ENCODE measurements around the gene ZMYND10. TPM values are rescaled to one million over a fixed set of nuclear protein-coding genes. Genes with fewer than 3 reads are reported as not detected.
A peak's percentile ranks its signal among the peaks of the same experiment; 100 is the strongest.
"Not testable (repeated sequence)": the region's sequence is repeated elsewhere in the genome, so short reads cannot be mapped to it uniquely, and the experiment has no call there.

The ZMYND10 gene
- total RNA-seq, 1 donor from 2014 or later: 0.39 TPM

DNA sequence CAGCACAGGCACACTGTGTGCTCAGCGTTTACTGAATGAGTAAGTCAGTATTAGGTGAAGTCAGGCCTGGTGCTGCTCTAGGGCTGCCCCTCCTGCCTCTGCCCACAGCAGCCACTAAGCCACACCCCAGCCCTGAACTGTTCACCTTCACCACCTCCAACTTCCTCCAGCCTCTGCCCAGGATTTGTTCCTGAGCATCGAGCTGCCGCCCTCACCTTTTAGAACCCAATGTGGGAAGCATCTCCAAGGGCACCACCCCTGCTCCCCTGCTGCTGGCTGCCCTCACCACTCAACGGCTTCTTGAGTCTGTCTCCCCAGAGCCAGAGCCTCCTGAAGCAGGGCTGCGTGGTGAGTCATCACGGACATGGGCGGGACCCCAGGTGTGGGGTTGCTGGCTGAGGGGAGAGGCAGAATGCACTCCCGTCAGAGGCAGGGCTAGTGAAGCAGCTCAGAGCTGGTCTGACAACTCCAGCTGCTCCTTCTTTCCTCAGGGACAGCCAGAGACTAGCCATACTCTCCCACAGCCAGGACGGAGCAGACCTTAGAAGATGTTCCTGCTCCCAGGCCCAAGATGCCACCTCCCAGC, 28.8 kb downstream of the ZMYND10 start:
- H4K20me1 ChIP-seq (ENCODE audit: insufficient read depth, low read length): peaks cover 58% of the 10 kb centered on the region
- H3K9me3 ChIP-seq (ENCODE audit: insufficient read depth, low read depth, low read length): no peaks in the 10 kb centered on the region
- Mint-ChIP-seq H3K4me3 (ENCODE audit: unreplicated experiment) (no peak overlapping the region), H3K27me3 (ENCODE audit: low read depth, unreplicated experiment) (no peaks in the 10 kb centered on the region), H3K27ac (ENCODE audit: unreplicated experiment) (no peak overlapping the region), H3K36me3 (ENCODE audit: low read depth, unreplicated experiment) (peaks cover 22% of the 10 kb centered on the region), H3K9me3 (ENCODE audit: unreplicated experiment) (no peaks in the 10 kb centered on the region), H3K4me1 (ENCODE audit: low read depth, unreplicated experiment) (peaks cover 16% of the 10 kb centered on the region)
- no peak for FAIRE-seq
- H3K27me3 ChIP-seq (ENCODE audit: insufficient read depth, low read length): no peaks in the 10 kb centered on the region
- peaks cover 40% of the 10 kb centered on the region for H3K79me2 ChIP-seq (ENCODE audit: insufficient read depth, low read length)
- peak; percentile 65 for DNase-seq (ENCODE audit: low read depth)
- H3K4me3 ChIP-seq (ENCODE audit: insufficient read depth, low read depth, low read length): no peak overlapping the region
- H3K4me1 ChIP-seq (ENCODE audit: insufficient read depth, low read length): peaks cover 24% of the 10 kb centered on the region
- H3K27ac ChIP-seq (ENCODE audit: low read depth, low read length): no peak overlapping the region
- peak overlapping the region; percentile 55 for H3K4me2 ChIP-seq (ENCODE audit: low read length)
- H2AFZ ChIP-seq (ENCODE audit: low read depth, low read length): no peak overlapping the region
- peak overlapping the region; percentile 29 for H3K9ac ChIP-seq (ENCODE audit: low read length)
- H3K36me3 ChIP-seq (ENCODE audit: insufficient read depth, low read length): peaks cover 8% of the 10 kb centered on the region
- TF ChIP-seq, protein P1, sequence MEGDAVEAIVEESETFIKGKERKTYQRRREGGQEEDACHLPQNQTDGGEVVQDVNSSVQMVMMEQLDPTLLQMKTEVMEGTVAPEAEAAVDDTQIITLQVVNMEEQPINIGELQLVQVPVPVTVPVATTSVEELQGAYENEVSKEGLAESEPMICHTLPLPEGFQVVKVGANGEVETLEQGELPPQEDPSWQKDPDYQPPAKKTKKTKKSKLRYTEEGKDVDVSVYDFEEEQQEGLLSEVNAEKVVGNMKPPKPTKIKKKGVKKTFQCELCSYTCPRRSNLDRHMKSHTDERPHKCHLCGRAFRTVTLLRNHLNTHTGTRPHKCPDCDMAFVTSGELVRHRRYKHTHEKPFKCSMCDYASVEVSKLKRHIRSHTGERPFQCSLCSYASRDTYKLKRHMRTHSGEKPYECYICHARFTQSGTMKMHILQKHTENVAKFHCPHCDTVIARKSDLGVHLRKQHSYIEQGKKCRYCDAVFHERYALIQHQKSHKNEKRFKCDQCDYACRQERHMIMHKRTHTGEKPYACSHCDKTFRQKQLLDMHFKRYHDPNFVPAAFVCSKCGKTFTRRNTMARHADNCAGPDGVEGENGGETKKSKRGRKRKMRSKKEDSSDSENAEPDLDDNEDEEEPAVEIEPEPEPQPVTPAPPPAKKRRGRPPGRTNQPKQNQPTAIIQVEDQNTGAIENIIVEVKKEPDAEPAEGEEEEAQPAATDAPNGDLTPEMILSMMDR (IDR thresholded peaks at IDR 0.05; ENCODE audit: insufficient read depth, low read depth, low read length): no peak

- FAIRE-seq (no peak), DNase-seq (ENCODE audit: low read depth) (no peak)
- peaks cover 27% of the 10 kb centered on the region for H3K79me2 ChIP-seq (ENCODE audit: insufficient read depth, low read length)
- H3K9me3 Mint-ChIP-seq (ENCODE audit: unreplicated experiment): peaks cover under 1% of the 10 kb centered on the region
- H3K4me1 ChIP-seq (ENCODE audit: insufficient read depth, low read length): peaks cover 14% of the 10 kb centered on the region
- H3K36me3 ChIP-seq (ENCODE audit: insufficient read depth, low read length): peaks cover 8% of the 10 kb centered on the region
- no peak for TF ChIP-seq EZH2 (IDR thresholded peaks at IDR 0.05; ENCODE audit: insufficient read depth, low read length)
- TF ChIP-seq, protein P1 (IDR thresholded peaks at IDR 0.05; ENCODE audit: insufficient read depth, low read depth, low read length): no peak
- no peak overlapping the region for H3K4me3 ChIP-seq (ENCODE audit: insufficient read depth, low read depth, low read length)
- no peak overlapping the region for H3K4me2 ChIP-seq (ENCODE audit: low read length)
- H3K27me3 Mint-ChIP-seq (ENCODE audit: low read depth, unreplicated experiment): no peaks in the 10 kb centered on the region
- H3K9ac ChIP-seq (ENCODE audit: low read length): no peak overlapping the region
- H3K9me3 ChIP-seq (ENCODE audit: insufficient read depth, low read depth, low read length): no peaks in the 10 kb centered on the region
- H3K27ac Mint-ChIP-seq (ENCODE audit: unreplicated experiment): no peak overlapping the region
- peaks cover 19% of the 10 kb centered on the region for H3K36me3 Mint-ChIP-seq (ENCODE audit: low read depth, unreplicated experiment)
- peaks cover 48% of the 10 kb centered on the region for H4K20me1 ChIP-seq (ENCODE audit: insufficient read depth, low read length)
- H3K27me3 ChIP-seq (ENCODE audit: insufficient read depth, low read length): no peaks in the 10 kb centered on the region
- H3K4me1 Mint-ChIP-seq (ENCODE audit: low read depth, unreplicated experiment): peaks cover 11% of the 10 kb centered on the region
- no peak overlapping the region for H2AFZ ChIP-seq (ENCODE audit: low read depth, low read length)
- no peak overlapping the region for H3K4me3 Mint-ChIP-seq (ENCODE audit: unreplicated experiment)
- H3K27ac ChIP-seq (ENCODE audit: low read depth, low read length): no peak overlapping the region
Measured at GRCh38 chr3:50314816-50315215, 30.7 kb downstream of the ZMYND10 start.

DNA sequence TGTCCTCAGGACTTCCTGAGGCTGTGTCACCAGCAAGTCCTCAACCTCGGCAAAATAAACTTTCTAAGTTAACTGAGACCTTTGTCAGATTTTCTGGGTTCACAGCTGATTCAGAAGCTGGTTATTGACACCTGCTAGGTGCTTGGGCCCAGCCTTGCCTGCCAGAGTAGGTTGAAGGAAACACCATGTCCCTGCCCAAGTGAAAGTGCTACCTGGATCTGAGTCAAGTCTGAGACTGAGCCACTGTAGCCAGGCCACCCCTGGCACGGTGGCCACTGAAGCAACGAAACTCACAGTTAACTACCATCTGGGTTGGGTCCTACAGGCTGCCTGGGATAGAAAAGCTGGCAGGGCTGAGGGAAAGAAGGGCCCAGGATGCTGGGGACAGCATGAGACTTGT, 31.2 kb downstream of the ZMYND10 start:
- no peak overlapping the region for H3K4me3 Mint-ChIP-seq (ENCODE audit: unreplicated experiment)
- H3K27ac Mint-ChIP-seq (ENCODE audit: unreplicated experiment): no peak overlapping the region
- no peaks in the 10 kb centered on the region for H3K27me3 Mint-ChIP-seq (ENCODE audit: low read depth, unreplicated experiment)

GRCh38 chr3:50312041-50312440, 33.5 kb downstream of the ZMYND10 start:
- H3K9me3 Mint-ChIP-seq (ENCODE audit: unreplicated experiment); H3K4me3 Mint-ChIP-seq (ENCODE audit: unreplicated experiment); H3K9ac ChIP-seq (ENCODE audit: low read length); H3K4me3 ChIP-seq (ENCODE audit: insufficient read depth, low read depth, low read length); DNase-seq (ENCODE audit: low read depth); H3K4me2 ChIP-seq (ENCODE audit: low read length); H3K4me1 Mint-ChIP-seq (ENCODE audit: low read depth, unreplicated experiment); H3K9me3 ChIP-seq (ENCODE audit: insufficient read depth, low read depth, low read length); H3K27me3 ChIP-seq (ENCODE audit: insufficient read depth, low read length); H3K79me2 ChIP-seq (ENCODE audit: insufficient read depth, low read length); H3K27ac ChIP-seq (ENCODE audit: low read depth, low read length); H3K36me3 ChIP-seq (ENCODE audit: insufficient read depth, low read length); H3K27me3 Mint-ChIP-seq (ENCODE audit: low read depth, unreplicated experiment); H3K27ac Mint-ChIP-seq (ENCODE audit: unreplicated experiment); H3K4me1 ChIP-seq (ENCODE audit: insufficient read depth, low read length); H2AFZ ChIP-seq (ENCODE audit: low read depth, low read length); FAIRE-seq: not testable (repeated sequence)
- peaks cover 14% of the 10 kb centered on the region for H3K36me3 Mint-ChIP-seq (ENCODE audit: low read depth, unreplicated experiment)
- H4K20me1 ChIP-seq (ENCODE audit: insufficient read depth, low read length): peaks cover 22% of the 10 kb centered on the region

More for the DNA sequence above, 31.2 kb downstream of the ZMYND10 start:
- H3K9ac ChIP-seq (ENCODE audit: low read length): no peak overlapping the region
- FAIRE-seq (no peak), DNase-seq (ENCODE audit: low read depth) (no peak)
- H3K9me3 Mint-ChIP-seq (ENCODE audit: unreplicated experiment): peaks cover 1% of the 10 kb centered on the region
- peaks cover 8% of the 10 kb centered on the region for H3K4me1 Mint-ChIP-seq (ENCODE audit: low read depth, unreplicated experiment)
- H3K27ac ChIP-seq (ENCODE audit: low read depth, low read length): no peak overlapping the region
- TF ChIP-seq, protein P1 (IDR thresholded peaks at IDR 0.05; ENCODE audit: insufficient read depth, low read depth, low read length): no peak
- TF ChIP-seq EZH2 (IDR thresholded peaks at IDR 0.05; ENCODE audit: insufficient read depth, low read length): no peak
- peaks cover 21% of the 10 kb centered on the region for H3K36me3 Mint-ChIP-seq (ENCODE audit: low read depth, unreplicated experiment)
- H3K27me3 ChIP-seq (ENCODE audit: insufficient read depth, low read length): no peaks in the 10 kb centered on the region
- H3K9me3 ChIP-seq (ENCODE audit: insufficient read depth, low read depth, low read length): no peaks in the 10 kb centered on the region
- H3K36me3 ChIP-seq (ENCODE audit: insufficient read depth, low read length): peaks cover 8% of the 10 kb centered on the region
- no peak overlapping the region for H2AFZ ChIP-seq (ENCODE audit: low read depth, low read length)
- H3K4me1 ChIP-seq (ENCODE audit: insufficient read depth, low read length): peaks cover 14% of the 10 kb centered on the region
- H4K20me1 ChIP-seq (ENCODE audit: insufficient read depth, low read length): peaks cover 43% of the 10 kb centered on the region
- no peak overlapping the region for H3K4me2 ChIP-seq (ENCODE audit: low read length)
- no peak overlapping the region for H3K4me3 ChIP-seq (ENCODE audit: insufficient read depth, low read depth, low read length)
- H3K79me2 ChIP-seq (ENCODE audit: insufficient read depth, low read length): peaks cover 22% of the 10 kb centered on the region

Measured in astrocyte (in vitro differentiated cells and primary cell).